Immature natural killer cell (primary cell): ENCODE results near the gene P2RX3. TPM values are rescaled to one million over a fixed set of nuclear protein-coding genes. Genes with fewer than 3 reads are reported as not detected.
A peak's percentile ranks its signal among the peaks of the same experiment; 100 is the strongest.
"Not testable (repeated sequence)": the region's sequence is repeated elsewhere in the genome, so short reads cannot be mapped to it uniquely, and the experiment has no call there.

Experiments used
- DNase-seq, 3 donors: peaks; one replicate each; pipeline ENCODE4 v3.0.0; 2022; ENCODE audit warnings: mixed read lengths in 1 of 3
- H3K27ac Mint-ChIP-seq, 6 donors: one replicate each; pipeline ENCODE4 v1.8.0; 2020; ENCODE audit warnings: mixed read lengths in 6 of 6, mild to moderate bottlenecking in 5 of 6, inconsistent platforms in 4 of 6, moderate library complexity in 3 of 6
- H3K27me3 Mint-ChIP-seq, 3 donors: one replicate each; pipeline ENCODE4 v1.8.0; 2020 to 2021; ENCODE audit warnings: low read depth in 3 of 3, mild to moderate bottlenecking in 3 of 3, mixed read lengths in 3 of 3, moderate library complexity in 3 of 3, inconsistent platforms in 1 of 3
- H3K36me3 Mint-ChIP-seq, 3 donors: one replicate each; pipeline ENCODE4 v1.8.0; 2020; ENCODE audit warnings: mixed read lengths in 3 of 3, inconsistent platforms in 2 of 3, mild to moderate bottlenecking in 2 of 3
- H3K4me1 Mint-ChIP-seq, 2 donors: one replicate each; pipeline ENCODE4 v1.8.0; 2020; ENCODE audit warnings: inconsistent platforms in 2 of 2, mild to moderate bottlenecking in 2 of 2, mixed read lengths in 2 of 2, moderate library complexity in 1 of 2
- H3K4me3 Mint-ChIP-seq, 5 donors: one replicate each; pipeline ENCODE4 v1.8.0; 2020; ENCODE audit warnings: mild to moderate bottlenecking in 5 of 5, mixed read lengths in 5 of 5, inconsistent platforms in 3 of 5, moderate library complexity in 3 of 5
- H3K9me3 Mint-ChIP-seq, 6 donors: one replicate each; pipeline ENCODE4 v1.8.0; 2020; ENCODE audit warnings: mild to moderate bottlenecking in 6 of 6, mixed read lengths in 6 of 6, inconsistent platforms in 4 of 6, moderate library complexity in 3 of 6
- polyA plus RNA-seq, 3 donors: library from polyadenylated mRNA; unstranded; fragments of 300-500 nt; fragmentation: Illumina TruSeq; gene quantifications; one replicate each; pipeline ENCODE4 v1.2.3, GENCODE V29; 2021

Gene P2RX3
- polyA plus RNA-seq, 3 donors from 2014 or later = not detected

- DNase-seq = no peak
- no peak overlapping the region for H3K27ac Mint-ChIP-seq
- H3K27me3 Mint-ChIP-seq = peaks cover 0 to 2% (median 0%) of the 10 kb centered on the region in 3 donors
- no peaks in the 10 kb centered on the region for H3K9me3 Mint-ChIP-seq
- H3K4me1 Mint-ChIP-seq = peaks cover 0 to 2% of the 10 kb centered on the region in 2 donors
- peaks cover 5 to 12% (median 10%) of the 10 kb centered on the region in 3 donors for H3K36me3 Mint-ChIP-seq
- no peak overlapping the region for H3K4me3 Mint-ChIP-seq
Observed at GRCh38 chr11:57402188-57403002, 64.2 kb downstream of the P2RX3 start.

DNA sequence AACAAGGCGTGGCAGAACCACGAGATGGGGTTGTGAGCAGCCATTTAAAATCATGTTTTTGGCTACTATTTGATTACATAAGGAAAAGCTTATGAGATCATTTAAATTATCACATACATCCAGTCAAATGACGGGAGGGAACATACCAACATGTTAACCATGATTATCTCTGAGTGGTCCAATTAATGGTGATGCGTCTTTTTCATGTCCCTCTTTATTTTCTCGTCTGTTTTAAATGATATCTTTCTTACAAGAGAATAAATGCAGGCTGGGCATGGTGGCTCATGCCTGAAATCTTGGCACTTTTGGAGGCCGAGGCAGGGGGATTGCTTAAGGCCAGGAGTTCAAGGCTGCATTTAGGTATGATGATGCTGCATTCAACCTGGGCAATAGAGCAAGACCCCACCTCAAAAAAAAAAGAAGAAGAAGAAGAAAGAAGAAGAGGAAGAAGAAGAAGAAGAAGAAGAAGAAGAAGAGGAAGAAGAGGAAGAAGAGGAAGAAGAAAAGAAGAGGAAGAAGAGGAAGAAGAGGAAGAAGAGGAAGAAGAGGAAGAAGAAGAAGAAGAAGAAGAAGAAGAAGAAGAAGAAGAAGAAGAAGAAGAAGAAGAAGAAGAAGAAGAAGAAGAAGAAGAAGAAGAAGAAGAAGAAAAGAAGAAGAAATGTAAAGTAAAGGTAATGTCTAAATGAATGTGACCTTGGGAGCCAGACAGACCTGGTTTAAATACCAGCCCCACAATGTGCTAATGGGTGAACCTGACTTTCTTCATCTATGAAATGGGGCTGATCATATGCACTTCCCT, 65.0 kb downstream of the P2RX3 start:
- not testable (repeated sequence) for DNase-seq, H3K4me3 Mint-ChIP-seq, H3K4me1 Mint-ChIP-seq, H3K27me3 Mint-ChIP-seq, H3K9me3 Mint-ChIP-seq
- Mint-ChIP-seq H3K36me3 (peaks cover 12 to 18% (median 15%) of the 10 kb centered on the region in 3 donors), H3K27ac (peak overlapping the region in 1 of 6 donors; percentile 20)

DNA sequence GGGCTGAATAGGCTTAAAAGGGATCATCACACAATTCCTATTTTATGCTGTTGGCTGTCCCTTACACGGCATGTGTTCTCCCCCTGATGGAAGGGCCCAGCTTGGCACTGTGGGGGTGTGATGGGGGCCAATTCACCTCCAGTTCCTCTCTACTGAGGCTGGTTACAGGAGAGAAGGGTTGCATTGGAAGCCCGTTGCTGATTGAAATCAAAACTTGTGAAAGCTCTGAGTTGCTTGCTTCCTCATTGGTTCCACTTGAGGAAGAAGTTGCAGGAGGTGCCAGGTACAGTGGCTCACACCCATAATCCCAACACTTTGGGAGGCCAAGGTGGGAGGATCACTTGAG, 65.6 kb downstream of the P2RX3 start:
- H3K4me1 Mint-ChIP-seq = peaks cover 0 to 2% of the 10 kb centered on the region in 2 donors
- H3K36me3 Mint-ChIP-seq = peaks cover 12 to 18% (median 15%) of the 10 kb centered on the region in 3 donors
- H3K4me3 Mint-ChIP-seq = no peak overlapping the region
- no peak overlapping the region for H3K27ac Mint-ChIP-seq
- no peak for DNase-seq
- no peaks in the 10 kb centered on the region for H3K9me3 Mint-ChIP-seq
- peaks cover 0 to 2% (median 2%) of the 10 kb centered on the region in 3 donors for H3K27me3 Mint-ChIP-seq

DNA sequence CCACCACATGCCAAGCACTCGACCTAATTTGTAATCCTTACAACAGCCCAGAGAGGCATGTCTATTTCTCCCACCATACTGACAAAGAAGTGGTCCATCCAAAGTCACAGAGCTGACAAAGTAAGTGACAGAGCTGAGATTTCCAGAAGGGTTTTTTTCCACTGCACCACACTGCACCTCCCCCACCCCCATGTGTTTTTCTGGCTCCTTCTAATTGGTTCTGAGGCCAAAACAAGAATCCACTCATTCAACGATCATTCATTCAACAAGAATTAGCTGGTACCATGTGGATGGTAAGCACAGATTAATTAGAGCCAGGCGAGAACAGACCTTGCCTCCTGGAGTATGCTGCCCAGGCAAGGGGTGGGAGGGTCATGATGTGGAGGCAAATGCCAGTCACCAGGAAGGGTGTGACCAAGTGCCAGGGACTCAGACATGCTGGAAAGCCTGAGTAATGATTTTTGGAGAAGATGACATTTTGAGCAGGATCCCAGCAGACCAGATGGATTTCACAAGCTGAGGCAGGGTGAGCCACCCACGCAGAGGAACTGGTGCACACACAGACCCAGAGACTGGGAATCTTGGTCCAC, 67.2 kb downstream of the P2RX3 start:
- Mint-ChIP-seq H3K4me1 (peaks cover 0 to 2% of the 10 kb centered on the region in 2 donors), H3K36me3 (peaks cover 12 to 24% (median 19%) of the 10 kb centered on the region in 3 donors), H3K27me3 (peaks cover 0 to 4% (median 2%) of the 10 kb centered on the region in 3 donors), H3K27ac (no peak overlapping the region), H3K9me3 (no peaks in the 10 kb centered on the region), H3K4me3 (no peak overlapping the region)
- DNase-seq = no peak

- Mint-ChIP-seq H3K27ac (no peak overlapping the region), H3K9me3 (no peaks in the 10 kb centered on the region)
Observed at GRCh38 chr11:57406337-57406904, 68.3 kb downstream of the P2RX3 start.

GRCh38 chr11:57407010-57407920, 69.1 kb downstream of the P2RX3 start:
- Mint-ChIP-seq H3K27ac (no peak overlapping the region), H3K4me3 (no peak overlapping the region)

More at GRCh38 chr11:57406337-57406904, 68.3 kb downstream of the P2RX3 start:
- H3K4me1 Mint-ChIP-seq = peaks cover 0 to 2% of the 10 kb centered on the region in 2 donors
- peaks cover 0 to 5% (median 0%) of the 10 kb centered on the region in 3 donors for H3K27me3 Mint-ChIP-seq
- peaks cover 12 to 25% (median 24%) of the 10 kb centered on the region in 3 donors for H3K36me3 Mint-ChIP-seq
- no peak overlapping the region for H3K4me3 Mint-ChIP-seq
- no peak for DNase-seq

GRCh38 chr11:57407941-57408475, 69.9 kb downstream of the P2RX3 start:
- H3K4me3 Mint-ChIP-seq = no peak overlapping the region
- no peaks in the 10 kb centered on the region for H3K9me3 Mint-ChIP-seq
- H3K4me1 Mint-ChIP-seq = peaks cover 0 to 2% of the 10 kb centered on the region in 2 donors
- H3K36me3 Mint-ChIP-seq = peaks cover 16 to 28% (median 28%) of the 10 kb centered on the region in 3 donors
- no peak for DNase-seq
- H3K27me3 Mint-ChIP-seq = peaks cover 0 to 6% (median 0%) of the 10 kb centered on the region in 3 donors
- H3K27ac Mint-ChIP-seq = no peak overlapping the region

More at GRCh38 chr11:57407010-57407920, 69.1 kb downstream of the P2RX3 start:
- H3K36me3 Mint-ChIP-seq = peaks cover 12 to 25% (median 24%) of the 10 kb centered on the region in 3 donors
- peaks cover 0 to 2% of the 10 kb centered on the region in 2 donors for H3K4me1 Mint-ChIP-seq
- no peak for DNase-seq
- H3K27me3 Mint-ChIP-seq = peaks cover 0 to 6% (median 0%) of the 10 kb centered on the region in 3 donors
- no peaks in the 10 kb centered on the region for H3K9me3 Mint-ChIP-seq

DNA sequence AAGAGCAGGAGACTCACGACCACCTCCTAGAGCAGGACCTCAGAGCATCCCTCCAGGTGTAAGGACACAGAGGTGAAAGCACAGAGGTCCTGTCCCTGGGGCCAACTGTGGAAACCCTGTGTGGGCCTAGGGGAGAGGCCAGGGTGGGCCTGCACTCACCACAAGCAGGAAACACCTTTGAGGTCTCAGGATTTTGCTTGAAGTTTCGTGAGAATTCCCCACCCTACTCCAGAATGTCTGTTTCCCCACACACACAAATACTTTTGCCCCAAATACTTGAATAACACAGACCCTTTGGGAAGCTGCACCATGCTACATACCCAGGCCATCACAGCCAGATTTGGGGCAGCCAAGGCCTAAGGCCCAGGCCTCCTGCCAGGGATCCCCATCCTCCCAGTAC, 70.6 kb downstream of the P2RX3 start:
- no peak for DNase-seq
- H3K9me3 Mint-ChIP-seq = no peaks in the 10 kb centered on the region
- H3K36me3 Mint-ChIP-seq = peaks cover 23 to 36% (median 33%) of the 10 kb centered on the region in 3 donors
- no peak overlapping the region for H3K4me3 Mint-ChIP-seq
- no peak overlapping the region for H3K27ac Mint-ChIP-seq
- peaks cover 0 to 6% (median 0%) of the 10 kb centered on the region in 3 donors for H3K27me3 Mint-ChIP-seq
- peaks cover 0 to 2% of the 10 kb centered on the region in 2 donors for H3K4me1 Mint-ChIP-seq

DNA sequence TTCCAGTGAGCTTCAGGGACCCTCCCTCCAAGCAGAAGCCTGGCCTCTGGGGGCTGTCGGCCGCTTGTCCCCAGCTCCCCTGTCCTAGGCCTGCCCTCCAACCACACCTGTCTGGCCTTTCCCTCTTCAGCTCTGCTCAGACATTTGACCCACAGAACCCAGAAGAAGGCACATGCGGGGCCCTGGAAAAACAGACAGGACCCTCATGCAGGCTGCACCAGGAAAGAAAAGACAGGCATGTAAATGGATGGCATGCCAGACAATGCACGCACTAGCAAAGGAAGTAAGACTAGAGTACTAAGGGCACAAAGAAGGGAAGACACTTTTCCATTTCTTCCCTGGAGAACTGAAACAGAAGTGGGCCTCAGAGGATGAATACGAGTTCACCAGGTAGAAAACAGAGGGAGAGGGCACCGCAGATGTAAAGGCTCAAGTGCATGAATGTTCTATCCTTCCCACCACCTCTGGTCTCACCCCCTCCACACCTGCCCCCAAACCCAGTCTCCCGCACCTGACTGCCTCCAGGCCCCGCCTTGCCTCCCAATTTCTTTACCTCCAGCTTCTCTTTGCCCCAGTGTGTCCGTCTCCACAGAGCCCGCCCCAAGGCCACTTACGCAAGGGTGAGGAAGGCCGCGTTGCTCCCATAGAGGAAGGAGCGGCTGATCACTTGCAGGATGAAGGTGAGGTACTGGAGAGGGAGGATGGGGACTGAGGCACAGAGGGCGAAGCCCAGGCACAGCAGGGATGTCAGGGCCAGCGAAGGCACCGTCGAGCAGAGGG, 71.4 kb downstream of the P2RX3 start:
- peaks cover 0 to 2% of the 10 kb centered on the region in 2 donors for H3K4me1 Mint-ChIP-seq
- peaks cover 27 to 40% (median 37%) of the 10 kb centered on the region in 3 donors for H3K36me3 Mint-ChIP-seq

GRCh38 chr11:57410287-57410686, 72.1 kb downstream of the P2RX3 start:
- Mint-ChIP-seq H3K4me1 (peaks cover 0 to 2% of the 10 kb centered on the region in 2 donors), H3K4me3 (no peak overlapping the region), H3K36me3 (peaks cover 31 to 40% (median 38%) of the 10 kb centered on the region in 3 donors), H3K9me3 (no peaks in the 10 kb centered on the region), H3K27ac (peak overlapping the region in 1 of 6 donors; percentile 59), H3K27me3 (peaks cover 0 to 6% (median 0%) of the 10 kb centered on the region in 3 donors)
- DNase-seq = no peak

More for the DNA sequence above, 71.4 kb downstream of the P2RX3 start:
- H3K27me3 Mint-ChIP-seq = peaks cover 0 to 6% (median 0%) of the 10 kb centered on the region in 3 donors
- no peaks in the 10 kb centered on the region for H3K9me3 Mint-ChIP-seq
- no peak overlapping the region for H3K4me3 Mint-ChIP-seq
- no peak for DNase-seq
- no peak overlapping the region for H3K27ac Mint-ChIP-seq

GRCh38 chr11:57413681-57414080, 75.5 kb downstream of the P2RX3 start:
- Mint-ChIP-seq H3K36me3 (peaks cover 33 to 47% (median 34%) of the 10 kb centered on the region in 3 donors), H3K27ac (peak overlapping the region in 1 of 6 donors; percentile 61), H3K4me1 (no peaks in the 10 kb centered on the region), H3K9me3 (no peaks in the 10 kb centered on the region), H3K4me3 (no peak overlapping the region), H3K27me3 (peaks cover 0 to 4% (median 0%) of the 10 kb centered on the region in 3 donors)
- no peak for DNase-seq
